PC-3 (cell line): ENCODE results near the gene TGFBR3. TPM values are rescaled to one million over a fixed set of nuclear protein-coding genes. Genes with fewer than 3 reads are reported as not detected.

Experiments
- ATAC-seq: fragments of 200-7000 bp; cut with Tn5 transposase; 2 replicates; pipeline ENCODE4 v1.9.1; 2020; ENCODE audit warnings: mild to moderate bottlenecking, moderate library complexity
- BruUV-seq: library from RNA; stranded (reverse); fragments of 400-500 nt; replicated peaks from 2 replicates; lab custom pipeline; 2021; lab: Mats Ljungman, UMichigan
- CTCF ChIA-PET: fragments of 300-600 bp; sonication (Branson Sonifier 250); formaldehyde crosslinking; loops from one replicate; lab custom pipeline; 2022; ENCODE audit warnings: antibody characterized with exemption; lab: Charles Lee
- POLR2A ChIA-PET: fragments of 300-600 bp; sonication (Branson Sonifier 250); formaldehyde crosslinking; loops from one replicate; lab custom pipeline; 2022; ENCODE audit warnings: antibody characterized with exemption; ENCODE audit not compliant: unreplicated experiment; lab: Charles Lee
- DNase-seq: peaks from one replicate; pipeline ENCODE4 v3.0.0-alpha.2; 2015
- H2AFZ ChIP-seq: fragments of 300-600 bp; sonication (generic); 2 replicates; pipeline ENCODE4 v1.6.0; 2016; ENCODE audit warnings: antibody characterized with exemption, low read length
- H3F3A ChIP-seq: fragments of 300-600 bp; sonication (generic); one replicate; pipeline ENCODE4 v1.6.0; 2017; ENCODE audit warnings: antibody characterized with exemption, low read length, control low read depth, mild to moderate bottlenecking; ENCODE audit not compliant: unreplicated experiment
- H3K27ac ChIP-seq: fragments of 300-600 bp; sonication (generic); 2 replicates; pipeline ENCODE4 v1.5.1; 2016; ENCODE audit warnings: mild to moderate bottlenecking, low read length
- H3K27me3 ChIP-seq: fragments of 300-600 bp; sonication (generic); 2 replicates; pipeline ENCODE4 v1.6.1; 2016; ENCODE audit warnings: low read length, mixed read lengths
- H3K36me3 ChIP-seq: fragments of 300-600 bp; sonication (generic); 2 replicates; pipeline ENCODE4 v1.6.1; 2016; ENCODE audit warnings: low read depth, mixed run types, low read length, mixed read lengths
- H3K4me1 ChIP-seq: fragments of 300-600 bp; sonication (generic); 2 replicates; pipeline ENCODE4 v1.5.1; 2016; ENCODE audit warnings: low read length; ENCODE audit not compliant: insufficient read depth
- H3K4me2 ChIP-seq: fragments of 300-600 bp; sonication (generic); 2 replicates; pipeline ENCODE4 v1.6.0; 2016; ENCODE audit warnings: low read length
- H3K4me3 ChIP-seq: fragments of 300-600 bp; sonication (generic); 2 replicates; pipeline ENCODE4 v1.5.1; 2016; ENCODE audit warnings: mild to moderate bottlenecking, low read length, mixed read lengths
- H3K79me2 ChIP-seq: fragments of 300-600 bp; sonication (generic); 2 replicates; pipeline ENCODE4 v1.6.1; 2017; ENCODE audit warnings: low read length, mixed read lengths
- H3K9ac ChIP-seq: fragments of 300-600 bp; sonication (generic); 2 replicates; pipeline ENCODE4 v1.6.0; 2016; ENCODE audit warnings: mild to moderate bottlenecking, low read length
- H3K9me2 ChIP-seq: fragments of 300-600 bp; sonication (generic); replicated peaks from 2 replicates; pipeline ENCODE4 v1.6.1; 2016; ENCODE audit warnings: mixed run types, low read length, mixed read lengths
- H3K9me3 ChIP-seq: fragments of 300-600 bp; sonication (generic); 2 replicates; pipeline ENCODE4 v1.6.1; 2016; ENCODE audit warnings: low read length, mixed read lengths
- H4K20me1 ChIP-seq: fragments of 300-600 bp; sonication (generic); 2 replicates; pipeline ENCODE4 v1.6.1; 2016; ENCODE audit warnings: low read length, mixed read lengths
- CTCF ChIP-seq: fragments of 300-600 bp; sonication (generic); conservative IDR thresholded peaks from 2 replicates; pipeline ENCODE4 v1.5.1; 2017; ENCODE audit warnings: antibody characterized with exemption, low read depth, mild to moderate bottlenecking, low read length
- EZH2 ChIP-seq: fragments of 300-600 bp; sonication (generic); IDR thresholded peaks from one replicate; pipeline ENCODE4 v1.6.1; 2017; ENCODE audit warnings: antibody characterized with exemption, mild to moderate bottlenecking, low read length; ENCODE audit not compliant: unreplicated experiment
- EZH2phosphoT487 ChIP-seq: fragments of 300-600 bp; sonication (generic); IDR thresholded peaks from 2 replicates; pipeline ENCODE4 v1.6.1; 2018; ENCODE audit warnings: mild to moderate bottlenecking, antibody characterized with exemption, low read length, borderline replicate concordance
- intact Hi-C: fragments of 100-400 bp; cut with micrococcal nuclease; formaldehyde crosslinking; loops from 2 replicates; pipeline ENCODE4 v1.9.0; 2023
- total RNA-seq: library from RNA; depleted of rRNA; stranded (reverse); fragments of >200 nt; gene quantifications from 2 replicates; pipeline ENCODE4 v1.2.3, GENCODE V29; 2014

TGFBR3 gene
- total RNA-seq, 1 experiment from 2014 or later: 2.8 TPM

- no peak for TF ChIP-seq EZH2
- TF ChIP-seq CTCF: no peak
- no peak for TF ChIP-seq EZH2phosphoT487
- no peak overlapping the region for H3K9ac ChIP-seq
- no peaks in the 10 kb centered on the region for H3K9me2 ChIP-seq
- no peak overlapping the region for H3K27ac ChIP-seq
- H3K27me3 ChIP-seq: no peaks in the 10 kb centered on the region
- no peak overlapping the region for H3K4me3 ChIP-seq
- H4K20me1 ChIP-seq: no peaks in the 10 kb centered on the region
- CTCF ChIA-PET: no interaction called here
- peaks cover 10% of the 10 kb centered on the region; the same call in 1 of the 2 replicates for H3K4me1 ChIP-seq
- peaks cover 2% of the 10 kb centered on the region; the same call in 1 of the 2 replicates for H3K36me3 ChIP-seq
- H2AFZ ChIP-seq: no peak overlapping the region
- BruUV-seq: no TSS peak
- ATAC-seq (no peak), DNase-seq (no peak)
- H3F3A ChIP-seq: no peaks in the 10 kb centered on the region
- H3K9me3 ChIP-seq: 0 out of 2 replicates have a peak, but pooled peaks cover 7% of the 10 kb centered on the region
- intact Hi-C loops: no loop called here
- no peaks in the 10 kb centered on the region for H3K79me2 ChIP-seq
- POLR2A ChIA-PET: no interaction called here
- H3K4me2 ChIP-seq: no peak overlapping the region
These were observed 140.9 kb downstream of the TGFBR3 start for GRCh38 chr1:91744953-91745639.

GRCh38 chr1:91742848-91743292, 143.1 kb downstream of the TGFBR3 start:
- CTCF ChIA-PET: no interaction called here
- H2AFZ ChIP-seq: no peak overlapping the region
- ATAC-seq (peak; percentile 66), DNase-seq (peak; percentile 39)
- no peaks in the 10 kb centered on the region for H3F3A ChIP-seq
- intact Hi-C loops: no loop called here
- no peak overlapping the region for H3K4me3 ChIP-seq
- H3K4me2 ChIP-seq: no peak overlapping the region
- BruUV-seq: no TSS peak
- H3K9ac ChIP-seq: no peak overlapping the region
- no peak for TF ChIP-seq CTCF
- TF ChIP-seq EZH2phosphoT487: no peak
- TF ChIP-seq EZH2: no peak
- H3K9me3 ChIP-seq: 0 out of 2 replicates have a peak, but pooled peaks cover 7% of the 10 kb centered on the region
- peaks cover 2% of the 10 kb centered on the region; the same call in 1 of the 2 replicates for H3K36me3 ChIP-seq
- no peak overlapping the region for H3K27ac ChIP-seq
- H3K9me2 ChIP-seq: no peaks in the 10 kb centered on the region
- POLR2A ChIA-PET: no interaction called here
- no peaks in the 10 kb centered on the region for H4K20me1 ChIP-seq
- H3K27me3 ChIP-seq: no peaks in the 10 kb centered on the region
- no peaks in the 10 kb centered on the region for H3K79me2 ChIP-seq
- peaks cover 10% of the 10 kb centered on the region; the same call in 1 of the 2 replicates for H3K4me1 ChIP-seq

GRCh38 chr1:91741906-91742305, 144.0 kb downstream of the TGFBR3 start:
- DNase-seq (no peak), ATAC-seq (no peak)
- POLR2A ChIA-PET: no interaction called here
- no peak overlapping the region for H3K27ac ChIP-seq
- H3K27me3 ChIP-seq: no peaks in the 10 kb centered on the region
- intact Hi-C loops: no loop called here
- CTCF ChIA-PET: no interaction called here
- H3K79me2 ChIP-seq: no peaks in the 10 kb centered on the region
- H2AFZ ChIP-seq: no peak overlapping the region
- H4K20me1 ChIP-seq: no peaks in the 10 kb centered on the region
- H3K4me3 ChIP-seq: no peak overlapping the region
- no TSS peak for BruUV-seq
- H3K4me1 ChIP-seq: peaks cover 19% of the 10 kb centered on the region
- no peak overlapping the region for H3K9ac ChIP-seq
- H3K9me2 ChIP-seq: no peaks in the 10 kb centered on the region
- TF ChIP-seq CTCF (no peak), EZH2 (no peak), EZH2phosphoT487 (no peak)
- H3K4me2 ChIP-seq: no peak overlapping the region
- peaks cover 1% of the 10 kb centered on the region; the same call in 1 of the 2 replicates for H3K36me3 ChIP-seq
- H3F3A ChIP-seq: no peaks in the 10 kb centered on the region
- H3K9me3 ChIP-seq: 0 out of 2 replicates have a peak, but pooled peaks cover 4% of the 10 kb centered on the region
